HG02840 (cell line): ENCODE measurements around the gene ZNF675.
"Not testable (repeated sequence)": the region's sequence is repeated elsewhere in the genome, so short reads cannot be mapped to it uniquely, and the experiment has no call there.

ENCODE experiments used
- ATAC-seq: cut with Tn5 transposase; IDR thresholded peaks from one replicate; pipeline ENCODE4 v1.9.1; 2021; ENCODE audit warnings: mild to moderate bottlenecking, moderate library complexity, moderate number of reproducible peaks; ENCODE audit not compliant: unreplicated experiment, low FRiP score

ZNF675 gene

DNA sequence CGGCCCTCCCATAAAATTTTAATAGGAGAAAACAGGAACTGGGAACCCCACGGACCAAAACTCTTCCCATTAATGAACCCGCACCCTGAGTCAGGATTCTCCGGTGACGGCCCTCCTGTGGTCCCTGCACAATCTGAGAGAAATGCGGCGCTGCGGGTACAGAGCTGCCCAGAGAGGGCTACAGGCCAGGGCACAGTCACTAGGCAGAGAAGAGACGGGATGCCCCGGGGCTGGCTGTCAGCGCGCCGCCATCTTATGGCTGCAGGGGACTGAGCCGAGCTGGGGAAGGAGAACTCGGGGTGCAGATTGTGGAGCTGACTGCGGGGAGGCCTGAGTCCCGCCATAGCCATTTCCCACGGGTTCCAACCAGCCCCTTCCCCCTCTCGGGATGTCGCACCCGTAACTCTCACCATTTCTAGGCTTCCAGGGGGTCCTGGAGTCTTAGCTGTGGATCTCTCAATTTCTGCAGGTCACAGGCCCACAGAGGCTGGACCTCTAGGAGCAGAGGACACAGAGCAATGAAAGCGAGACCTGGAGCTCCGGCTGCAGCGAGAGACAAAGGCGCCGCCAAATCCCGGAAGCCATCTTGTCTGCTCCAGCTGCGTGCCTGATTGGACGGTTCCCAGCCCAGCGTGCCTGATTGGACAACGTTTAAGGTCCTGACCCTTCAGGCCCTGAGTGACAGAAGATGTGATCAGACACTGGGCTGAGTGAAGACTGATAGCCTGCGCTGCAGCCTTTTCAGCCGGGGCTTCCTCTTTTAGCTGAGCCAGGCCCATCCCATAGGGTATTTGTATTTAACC is at the start of gene ZNF675:
Gene ZNF675 (minus strand): TSS at position 592 of the 803 bp plus-strand sequence. CDS start 179 bp downstream, at position 413.
- peak; percentile 88 for ATAC-seq

DNA sequence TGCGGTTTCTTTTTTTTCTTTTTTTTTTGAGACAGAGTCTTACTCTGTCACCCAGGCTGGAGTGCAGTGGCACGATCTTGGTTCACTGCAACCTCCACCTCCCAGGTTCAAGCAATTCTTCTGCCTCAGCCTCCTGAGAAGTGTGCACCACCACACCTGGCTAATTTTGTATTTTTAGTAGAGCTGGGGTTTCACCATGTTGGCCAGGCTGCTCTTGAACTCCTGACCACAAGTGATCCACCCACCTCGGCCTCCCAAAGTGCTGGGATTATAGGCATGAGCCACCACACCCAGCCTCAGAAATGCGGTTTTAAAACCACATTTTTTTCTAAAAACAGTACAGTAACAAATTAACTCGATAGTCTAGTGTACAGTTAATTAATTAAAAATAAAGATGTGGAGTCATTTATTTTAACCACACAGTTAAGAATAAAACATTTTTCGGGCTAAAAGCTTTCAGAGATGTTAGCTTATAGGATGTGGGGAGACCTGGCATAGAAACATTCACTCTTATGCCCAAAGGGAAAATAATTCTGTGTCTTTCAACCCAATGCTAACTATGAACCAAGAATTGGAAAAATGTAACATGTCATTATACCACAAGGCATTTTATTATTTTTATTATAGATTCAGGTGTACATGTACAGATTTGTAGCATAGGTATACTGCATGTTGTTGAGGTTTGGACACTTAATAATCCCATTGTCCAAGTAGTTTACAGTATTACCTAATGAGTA is 43.9 kb upstream of the ZNF675 start:
- not testable (repeated sequence) for ATAC-seq

GRCh38 chr19:23724161-23724560 is 37.1 kb upstream of the ZNF675 start:
- ATAC-seq, result not testable (repeated sequence)

GRCh38 chr19:23718802-23719201 is 31.8 kb upstream of the ZNF675 start:
- no peak for ATAC-seq

GRCh38 chr19:23716792-23717191 is 29.8 kb upstream of the ZNF675 start:
- ATAC-seq, result no peak

DNA sequence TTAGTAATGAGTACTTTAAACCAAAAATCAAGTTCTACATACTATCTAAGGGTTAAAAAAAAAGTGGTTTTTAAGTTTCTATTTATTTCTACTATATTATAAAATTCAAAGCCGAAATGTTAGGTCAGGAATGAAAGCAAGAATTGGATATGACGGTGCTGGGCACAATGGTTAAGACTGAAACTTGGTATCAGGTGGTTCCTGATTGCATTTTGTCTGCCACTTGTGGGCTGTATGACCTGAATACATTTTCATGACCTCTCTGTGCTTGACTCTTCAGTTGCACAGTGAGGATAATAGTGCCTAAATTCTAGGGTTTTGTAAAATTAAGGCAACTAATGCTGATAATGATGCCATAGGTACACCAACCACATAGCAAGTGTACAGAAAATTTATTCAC is 22.3 kb upstream of the ZNF675 start:
- no peak for ATAC-seq

DNA sequence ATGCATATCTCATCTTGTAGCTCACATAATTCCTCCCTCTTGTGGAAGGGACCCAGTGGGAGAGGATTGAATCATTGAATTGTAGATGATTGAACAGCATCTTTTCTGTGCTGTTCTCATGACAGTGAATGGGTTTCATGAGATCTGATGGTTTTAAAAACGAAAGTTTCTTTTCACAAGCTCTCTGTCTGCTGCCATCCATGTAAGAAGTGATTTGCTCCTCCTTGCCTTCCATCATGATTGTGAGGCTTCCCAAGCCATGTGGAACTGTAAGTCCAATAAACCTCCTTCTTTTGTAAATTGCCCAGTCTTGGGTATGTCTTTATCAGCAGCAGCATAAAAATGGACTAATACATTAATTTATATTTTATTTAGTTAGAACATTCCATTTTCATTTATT is 19.6 kb upstream of the ZNF675 start:
- ATAC-seq, result no peak

DNA sequence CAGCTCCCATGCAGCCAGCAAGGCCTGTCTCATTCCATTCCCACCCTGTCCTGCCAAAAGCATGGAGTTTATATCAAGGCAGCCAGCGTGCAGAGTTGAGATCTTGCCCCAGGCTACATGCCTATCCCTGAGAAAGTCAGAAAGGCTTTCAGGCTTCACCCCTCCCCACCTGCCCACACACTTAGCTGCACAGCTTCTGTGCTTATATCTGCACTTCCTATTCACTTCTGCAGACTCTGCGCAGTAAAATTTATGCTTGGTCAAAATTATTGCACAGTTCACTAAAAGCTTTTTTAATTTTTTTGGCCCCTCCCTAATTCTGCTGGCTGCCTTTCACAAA is 12.5 kb upstream of the ZNF675 start:
- ATAC-seq, result no peak

DNA sequence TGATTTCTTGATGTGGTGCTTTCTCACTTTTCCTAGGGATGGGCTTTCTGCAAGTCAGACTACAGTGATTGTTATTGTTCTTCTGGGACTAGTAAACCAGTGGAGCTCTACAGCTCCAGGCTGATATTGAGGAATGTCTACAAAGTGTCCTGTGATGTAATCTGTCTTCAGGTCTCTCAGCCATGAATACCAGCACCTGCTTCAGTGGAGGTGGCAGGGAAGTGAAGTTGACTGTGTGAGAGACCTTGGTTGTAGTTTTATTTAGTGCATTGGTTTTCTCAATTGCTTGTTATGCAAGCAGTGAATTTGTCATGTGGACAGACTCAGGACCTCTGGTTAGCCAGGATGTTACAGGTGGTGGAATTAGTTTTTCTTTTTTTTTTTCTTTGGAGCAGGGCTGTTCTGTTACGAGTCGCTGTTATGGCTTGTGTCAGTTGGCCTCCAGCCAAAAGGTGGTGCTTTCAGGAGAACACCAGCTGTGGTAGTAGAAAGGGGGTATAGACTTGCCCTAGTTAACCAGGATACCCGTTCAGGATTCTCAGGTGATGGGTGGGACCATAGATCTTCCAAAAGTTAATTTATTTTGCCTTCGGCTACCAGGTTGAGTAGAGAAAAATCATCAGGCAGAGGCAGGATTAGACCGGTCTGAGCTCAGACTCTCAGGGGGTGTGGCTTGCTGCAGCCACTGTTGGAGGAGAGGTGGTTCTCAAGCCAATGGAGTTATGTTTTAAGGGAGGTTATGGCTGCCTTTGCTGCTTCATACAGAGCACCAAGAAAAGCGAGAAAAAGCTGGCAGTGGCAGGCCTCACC is 11.9 kb upstream of the ZNF675 start:
- no peak for ATAC-seq

- not testable (repeated sequence) for ATAC-seq
Measured at GRCh38 chr19:23692937-23693336, 5.9 kb upstream of the ZNF675 start.

DNA sequence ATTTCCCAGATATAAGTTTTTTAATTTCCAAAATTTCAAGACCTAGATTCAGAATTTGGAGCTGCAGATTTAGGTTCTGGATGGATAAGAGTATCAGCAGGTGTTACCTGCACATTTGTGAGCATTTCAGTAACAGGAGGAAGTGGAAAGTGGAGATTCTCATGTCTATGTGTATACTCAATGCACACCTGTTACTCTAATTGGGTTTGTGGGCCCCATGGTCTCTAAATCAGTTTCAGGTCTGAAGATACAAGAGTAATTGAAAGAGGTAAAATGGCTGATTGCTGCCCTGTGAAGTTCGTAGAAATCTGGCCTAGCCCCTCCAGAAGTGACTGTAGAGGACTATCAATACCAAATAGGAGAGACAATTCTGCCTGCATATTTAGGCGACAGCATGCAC is 13.9 kb downstream of the ZNF675 start:
- no peak for ATAC-seq

DNA sequence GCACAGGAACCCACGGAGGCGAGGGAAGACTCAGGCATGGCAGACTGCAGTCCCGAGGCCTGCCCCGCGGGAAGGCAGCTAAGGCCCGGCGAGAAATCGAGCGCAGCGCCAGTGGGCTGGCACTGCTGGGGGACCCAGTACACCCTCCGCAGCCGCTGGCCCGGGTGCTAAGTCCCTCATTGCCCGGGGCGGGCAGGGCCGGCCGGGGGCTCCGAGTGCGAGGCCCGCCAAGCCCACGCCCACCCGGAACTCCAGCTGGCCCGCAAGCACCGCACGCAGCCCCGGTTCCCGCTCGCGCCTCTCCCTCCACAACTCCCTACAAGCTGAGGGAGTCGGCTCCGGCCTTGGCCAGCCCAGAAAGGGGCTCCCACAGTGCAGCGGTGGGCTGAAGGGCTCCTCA is 18.4 kb downstream of the ZNF675 start:
- not testable (repeated sequence) for ATAC-seq

DNA sequence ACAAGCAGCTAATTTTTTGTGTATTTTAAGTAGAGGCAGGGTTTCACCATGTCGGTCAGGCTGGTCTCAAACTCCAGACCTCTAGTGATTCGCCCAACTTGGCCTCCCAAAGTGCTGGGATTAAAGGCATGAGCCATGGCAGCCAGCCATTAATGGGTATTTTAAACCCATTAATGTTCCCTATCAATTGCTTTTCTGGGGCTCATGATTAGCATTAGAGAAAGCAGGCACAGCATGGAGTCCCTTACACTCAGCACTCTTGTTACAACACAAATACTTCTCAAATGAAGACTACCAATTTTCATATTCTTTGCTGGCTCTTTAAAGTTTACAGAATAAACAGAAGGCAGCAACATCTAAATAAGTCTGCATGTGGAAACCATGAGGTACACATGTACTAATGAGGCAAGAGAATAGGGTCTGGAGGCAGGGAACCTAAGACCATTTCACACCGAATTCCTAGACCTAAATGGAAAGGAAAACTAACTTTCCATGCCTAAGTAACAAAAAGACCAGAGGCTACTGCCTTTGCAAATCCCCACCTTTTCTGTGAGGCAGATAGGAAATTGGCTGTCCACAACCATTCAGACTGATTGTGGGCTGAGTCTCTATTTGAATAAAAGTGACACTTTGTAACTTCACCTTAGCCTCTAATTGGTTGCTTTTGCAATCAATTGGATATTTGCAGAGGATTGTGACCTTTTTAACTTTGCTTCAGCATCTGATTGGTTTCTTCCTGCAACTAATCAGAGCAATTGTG is 21.2 kb downstream of the ZNF675 start:
- no peak for ATAC-seq

DNA sequence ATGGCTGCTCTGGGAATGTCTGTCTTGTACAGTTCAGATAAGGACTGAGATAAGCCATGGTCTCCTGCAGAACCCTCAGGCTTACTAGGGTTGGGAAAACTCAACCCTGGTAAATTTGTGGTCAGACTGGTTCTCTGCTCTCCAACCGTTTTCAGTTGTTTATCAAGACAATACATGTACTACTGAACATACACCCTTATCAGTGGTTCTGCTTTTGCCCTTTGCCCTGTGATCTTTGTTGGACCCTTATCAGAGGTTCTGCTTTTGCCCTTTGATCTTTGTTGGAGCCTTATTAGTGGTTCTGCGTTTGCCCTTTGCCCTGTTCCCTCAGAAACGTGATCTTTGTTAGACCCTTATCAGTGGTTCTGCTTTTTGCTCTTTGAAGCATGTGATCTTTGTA is 37.2 kb downstream of the ZNF675 start:
- ATAC-seq, result not testable (repeated sequence)
